Stimulated activated effector memory CD8-positive, alpha-beta T cell treated with anti-CD3 and anti-CD28 coated beads, Interleukin-12 subunit alpha, Interleukin-12 subunit beta, amount 100 ng/mL, for 72 hours (primary cell): ENCODE measurements around the gene CLIP4.

Experiments
- ATAC-seq: fragments of 150-1000 bp; cut with Tn5 transposase; 2 replicates; pipeline ENCODE4 v1.10.0; 2021
- DNase-seq, 2 donors: peaks; one replicate each; pipeline ENCODE4 v3.0.0; 2021 to 2022; ENCODE audit warnings: low spot score in 2 of 2
- H3K27ac Mint-ChIP-seq: one replicate; pipeline ENCODE4 v1.8.0; 2022; ENCODE audit warnings: mild to moderate bottlenecking, mixed read lengths
- H3K36me3 Mint-ChIP-seq: one replicate; pipeline ENCODE4 v1.8.0; 2022; ENCODE audit warnings: mild to moderate bottlenecking, mixed read lengths
- H3K4me1 Mint-ChIP-seq: one replicate; pipeline ENCODE4 v1.8.0; 2022; ENCODE audit warnings: mixed read lengths
- H3K4me3 Mint-ChIP-seq: one replicate; pipeline ENCODE4 v1.8.0; 2022; ENCODE audit warnings: mild to moderate bottlenecking, mixed read lengths
- H3K9me3 Mint-ChIP-seq: one replicate; pipeline ENCODE4 v1.8.0; 2022; ENCODE audit warnings: mixed read lengths

CLIP4 gene

GRCh38 chr2:29209551-29209950 lies 94.3 kb downstream of the CLIP4 start:
- Mint-ChIP-seq H3K9me3 (no peaks in the 10 kb centered on the region), H3K4me3 (no peak overlapping the region), H3K27ac (no peak overlapping the region), H3K4me1 (peaks cover 6% of the 10 kb centered on the region), H3K36me3 (no peaks in the 10 kb centered on the region)
- no peak for ATAC-seq
- no peak for DNase-seq

GRCh38 chr2:29212009-29212408 lies 96.8 kb downstream of the CLIP4 start:
- peaks cover 6% of the 10 kb centered on the region for H3K4me1 Mint-ChIP-seq
- H3K4me3 Mint-ChIP-seq = no peak overlapping the region

DNA sequence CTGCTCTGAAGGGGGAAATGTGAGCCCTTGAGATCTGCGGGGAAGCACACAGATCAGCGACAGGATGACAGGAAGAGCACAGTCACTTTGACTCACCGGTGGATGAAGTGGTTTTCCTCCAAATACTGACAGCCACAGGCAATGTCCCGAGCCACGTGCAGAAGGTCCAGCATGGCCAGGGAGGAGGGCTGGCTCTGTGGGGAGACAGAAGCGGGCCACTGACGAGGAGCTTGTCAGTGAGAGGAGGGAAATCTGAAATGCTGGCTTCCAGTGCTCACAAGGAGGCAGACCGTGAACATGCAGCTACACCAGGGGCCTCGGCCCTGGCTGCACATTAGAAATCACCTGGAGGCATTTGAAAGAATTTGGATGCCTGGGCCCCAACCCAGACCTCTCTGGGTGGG lies 98.7 kb downstream of the CLIP4 start:
- ATAC-seq (peak; percentile 55), DNase-seq (no peak)
- Mint-ChIP-seq H3K4me3 (no peak overlapping the region), H3K4me1 (peaks cover 6% of the 10 kb centered on the region), H3K9me3 (no peaks in the 10 kb centered on the region), H3K27ac (no peak overlapping the region), H3K36me3 (no peaks in the 10 kb centered on the region)

More at GRCh38 chr2:29212009-29212408, 96.8 kb downstream of the CLIP4 start:
- H3K27ac Mint-ChIP-seq = no peak overlapping the region
- DNase-seq (no peak), ATAC-seq (no peak)
- H3K36me3 Mint-ChIP-seq = no peaks in the 10 kb centered on the region
- no peaks in the 10 kb centered on the region for H3K9me3 Mint-ChIP-seq

- Mint-ChIP-seq H3K4me1 (peaks cover 6% of the 10 kb centered on the region), H3K4me3 (no peak overlapping the region), H3K36me3 (no peaks in the 10 kb centered on the region), H3K9me3 (no peaks in the 10 kb centered on the region), H3K27ac (no peak overlapping the region)
- DNase-seq (no peak), ATAC-seq (no peak)
Measured at GRCh38 chr2:29215073-29215472, 99.9 kb downstream of the CLIP4 start.

DNA sequence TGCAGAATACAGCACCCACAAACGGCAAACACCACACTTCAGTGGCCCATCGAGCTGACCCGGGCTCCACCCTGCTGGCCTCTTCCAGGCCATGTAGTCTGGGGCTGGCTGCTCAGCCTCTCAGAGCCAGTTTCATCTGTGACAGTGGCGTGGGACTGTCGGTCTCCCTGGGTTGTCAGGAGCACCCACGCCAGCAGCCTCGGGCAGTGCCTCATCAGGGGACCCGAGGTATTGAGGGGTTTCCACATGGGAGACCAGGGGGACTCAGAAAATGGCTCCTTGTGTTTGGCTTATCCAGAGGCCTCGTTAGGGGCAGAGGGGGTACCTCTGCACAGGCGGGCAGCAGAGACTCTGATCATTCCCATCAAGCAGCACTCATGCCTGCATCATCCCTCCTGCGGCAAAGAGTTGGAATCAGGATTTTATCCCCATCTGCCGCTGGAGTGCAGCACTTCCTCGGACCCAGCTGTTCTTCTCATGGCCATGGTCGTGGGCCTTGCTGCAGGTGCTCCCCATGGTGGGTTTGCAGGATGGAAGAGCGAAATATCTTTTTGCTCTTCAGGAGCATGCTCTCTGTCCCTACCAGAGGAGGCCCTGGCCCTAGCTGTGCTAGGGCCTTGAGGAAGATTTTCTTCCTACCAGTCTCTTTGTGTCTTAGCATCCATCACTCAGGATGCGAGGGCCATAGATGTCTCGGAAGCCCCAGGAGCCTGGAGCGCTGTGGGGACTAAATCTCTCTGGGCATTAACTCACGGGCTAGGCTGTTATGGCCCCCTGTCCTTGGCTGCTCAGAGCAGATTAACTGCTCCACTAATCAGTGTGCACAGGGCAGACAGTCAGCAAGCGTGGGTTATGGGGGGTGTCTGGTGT lies 100.8 kb downstream of the CLIP4 start:
- H3K36me3 Mint-ChIP-seq = no peaks in the 10 kb centered on the region
- no peak for ATAC-seq
- peaks cover 6% of the 10 kb centered on the region for H3K4me1 Mint-ChIP-seq
- H3K9me3 Mint-ChIP-seq = no peaks in the 10 kb centered on the region
- no peak overlapping the region for H3K27ac Mint-ChIP-seq
- H3K4me3 Mint-ChIP-seq = no peak overlapping the region
- no peak for DNase-seq

- Mint-ChIP-seq H3K27ac (no peak overlapping the region), H3K9me3 (no peaks in the 10 kb centered on the region), H3K4me3 (no peak overlapping the region), H3K36me3 (no peaks in the 10 kb centered on the region), H3K4me1 (peaks cover 6% of the 10 kb centered on the region)
- DNase-seq (no peak), ATAC-seq (no peak)
Measured at GRCh38 chr2:29216609-29216909, 101.3 kb downstream of the CLIP4 start.

DNA sequence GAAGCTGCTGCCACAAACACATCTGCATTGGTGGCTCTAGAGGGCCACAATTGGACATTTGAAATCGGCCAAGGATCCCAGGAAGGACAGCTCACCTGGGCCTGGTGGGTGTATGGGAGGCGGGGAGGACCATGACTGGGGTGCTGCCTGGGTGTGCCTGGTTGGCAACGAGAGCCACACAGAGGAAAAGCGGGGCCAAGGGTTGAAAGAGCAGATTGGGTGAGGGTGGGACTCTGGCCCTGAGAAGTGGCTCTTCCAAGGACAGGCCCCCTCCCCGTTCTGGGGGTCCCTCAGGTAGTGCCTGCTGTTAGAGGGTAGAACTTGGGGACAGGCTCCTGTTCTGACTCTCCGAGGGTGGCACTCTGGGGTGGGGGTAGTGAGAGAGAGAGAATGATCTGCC lies 102.9 kb downstream of the CLIP4 start:
- peaks cover 6% of the 10 kb centered on the region for H3K4me1 Mint-ChIP-seq
- DNase-seq (no peak), ATAC-seq (no peak)
- H3K36me3 Mint-ChIP-seq = no peaks in the 10 kb centered on the region
- H3K4me3 Mint-ChIP-seq = no peak overlapping the region
- H3K27ac Mint-ChIP-seq = no peak overlapping the region
- H3K9me3 Mint-ChIP-seq = no peaks in the 10 kb centered on the region

GRCh38 chr2:29218550-29219125 lies 103.4 kb downstream of the CLIP4 start:
- H3K36me3 Mint-ChIP-seq = no peaks in the 10 kb centered on the region
- H3K4me1 Mint-ChIP-seq = peaks cover 4% of the 10 kb centered on the region
- ATAC-seq = no peak

GRCh38 chr2:29219374-29219773 lies 104.2 kb downstream of the CLIP4 start:
- no peak for ATAC-seq
- no peak for DNase-seq
- no peak overlapping the region for H3K27ac Mint-ChIP-seq
- H3K36me3 Mint-ChIP-seq = no peaks in the 10 kb centered on the region
- no peaks in the 10 kb centered on the region for H3K4me1 Mint-ChIP-seq
- no peaks in the 10 kb centered on the region for H3K9me3 Mint-ChIP-seq
- no peak overlapping the region for H3K4me3 Mint-ChIP-seq

More at GRCh38 chr2:29218550-29219125, 103.4 kb downstream of the CLIP4 start:
- Mint-ChIP-seq H3K27ac (no peak overlapping the region), H3K4me3 (no peak overlapping the region), H3K9me3 (no peaks in the 10 kb centered on the region)
- DNase-seq = no peak

GRCh38 chr2:29220506-29221270 lies 105.5 kb downstream of the CLIP4 start:
- Mint-ChIP-seq H3K36me3 (no peaks in the 10 kb centered on the region), H3K4me1 (no peaks in the 10 kb centered on the region), H3K4me3 (no peak overlapping the region), H3K27ac (no peak overlapping the region), H3K9me3 (no peaks in the 10 kb centered on the region)
- ATAC-seq = no peak
- DNase-seq = no peak

GRCh38 chr2:29222381-29223179 lies 107.4 kb downstream of the CLIP4 start:
- H3K36me3 Mint-ChIP-seq = no peaks in the 10 kb centered on the region
- no peak for DNase-seq
- no peaks in the 10 kb centered on the region for H3K4me1 Mint-ChIP-seq
- H3K27ac Mint-ChIP-seq = no peak overlapping the region
- H3K9me3 Mint-ChIP-seq = no peaks in the 10 kb centered on the region
- ATAC-seq = no peak
- no peak overlapping the region for H3K4me3 Mint-ChIP-seq

DNA sequence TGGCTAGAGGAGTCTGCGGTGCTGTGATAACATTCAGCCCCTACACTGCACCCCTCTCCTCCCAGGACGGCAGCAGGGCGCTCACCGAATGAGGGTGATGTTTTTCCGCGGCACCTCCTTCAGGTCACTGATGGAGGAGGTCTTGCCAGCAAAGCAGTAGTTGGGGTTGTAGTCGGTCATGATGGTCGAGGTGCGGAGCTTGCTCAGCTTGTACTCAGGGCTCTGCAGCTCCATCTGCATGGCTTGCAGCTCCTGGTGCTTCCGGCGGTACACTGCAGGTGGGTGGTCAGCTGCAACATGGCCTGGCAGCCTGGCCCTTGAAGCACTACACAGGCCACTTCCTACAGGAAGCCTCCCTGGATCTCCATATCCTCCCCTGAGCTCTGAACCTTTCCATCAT lies 108.0 kb downstream of the CLIP4 start:
- Mint-ChIP-seq H3K27ac (no peak overlapping the region), H3K4me3 (no peak overlapping the region), H3K36me3 (no peaks in the 10 kb centered on the region), H3K9me3 (no peaks in the 10 kb centered on the region), H3K4me1 (no peaks in the 10 kb centered on the region)
- no peak for ATAC-seq
- DNase-seq = no peak

DNA sequence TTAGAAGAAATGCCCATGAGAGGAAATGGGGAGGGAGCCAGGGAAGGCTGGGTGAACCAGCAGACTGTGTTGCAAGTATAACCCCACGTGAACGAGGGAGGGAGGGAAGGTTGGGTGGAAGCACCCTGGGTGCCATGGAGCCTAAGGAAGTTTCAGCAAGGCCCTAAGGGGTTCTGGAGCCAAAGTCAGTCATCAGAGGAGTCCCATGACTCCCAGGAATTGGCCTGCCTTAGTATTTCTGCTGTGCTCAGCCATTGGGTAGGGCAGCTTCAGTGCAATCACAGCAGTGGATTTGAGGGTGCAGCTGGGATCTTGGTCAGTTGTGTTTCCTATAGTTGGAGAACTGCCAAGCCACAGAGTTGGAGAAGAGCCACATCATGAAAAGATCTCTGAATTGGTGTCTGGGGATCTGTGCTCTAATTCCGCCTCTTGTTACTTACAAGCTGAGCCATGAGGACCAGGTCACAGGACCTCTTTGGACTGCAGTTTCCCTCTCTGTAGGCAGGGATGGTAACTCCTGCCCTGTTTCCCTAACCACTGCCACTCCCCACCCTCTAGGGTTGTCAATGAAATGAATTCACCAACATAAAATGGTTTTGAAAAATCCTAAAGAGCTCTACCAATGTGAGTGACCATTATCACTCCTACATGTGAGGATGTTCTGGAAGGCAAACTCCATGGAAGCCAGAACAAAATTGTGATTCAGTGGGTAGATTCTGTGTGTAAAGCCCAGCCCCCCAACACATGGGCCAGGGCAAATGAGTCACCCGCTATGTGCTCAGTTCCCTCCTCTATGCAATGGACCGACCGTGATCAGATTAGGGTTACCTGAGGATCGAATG lies 108.9 kb downstream of the CLIP4 start:
- DNase-seq (no peak), ATAC-seq (no peak)
- no peak overlapping the region for H3K4me3 Mint-ChIP-seq
- no peak overlapping the region for H3K27ac Mint-ChIP-seq
- no peaks in the 10 kb centered on the region for H3K9me3 Mint-ChIP-seq
- no peaks in the 10 kb centered on the region for H3K4me1 Mint-ChIP-seq
- H3K36me3 Mint-ChIP-seq = no peaks in the 10 kb centered on the region

DNA sequence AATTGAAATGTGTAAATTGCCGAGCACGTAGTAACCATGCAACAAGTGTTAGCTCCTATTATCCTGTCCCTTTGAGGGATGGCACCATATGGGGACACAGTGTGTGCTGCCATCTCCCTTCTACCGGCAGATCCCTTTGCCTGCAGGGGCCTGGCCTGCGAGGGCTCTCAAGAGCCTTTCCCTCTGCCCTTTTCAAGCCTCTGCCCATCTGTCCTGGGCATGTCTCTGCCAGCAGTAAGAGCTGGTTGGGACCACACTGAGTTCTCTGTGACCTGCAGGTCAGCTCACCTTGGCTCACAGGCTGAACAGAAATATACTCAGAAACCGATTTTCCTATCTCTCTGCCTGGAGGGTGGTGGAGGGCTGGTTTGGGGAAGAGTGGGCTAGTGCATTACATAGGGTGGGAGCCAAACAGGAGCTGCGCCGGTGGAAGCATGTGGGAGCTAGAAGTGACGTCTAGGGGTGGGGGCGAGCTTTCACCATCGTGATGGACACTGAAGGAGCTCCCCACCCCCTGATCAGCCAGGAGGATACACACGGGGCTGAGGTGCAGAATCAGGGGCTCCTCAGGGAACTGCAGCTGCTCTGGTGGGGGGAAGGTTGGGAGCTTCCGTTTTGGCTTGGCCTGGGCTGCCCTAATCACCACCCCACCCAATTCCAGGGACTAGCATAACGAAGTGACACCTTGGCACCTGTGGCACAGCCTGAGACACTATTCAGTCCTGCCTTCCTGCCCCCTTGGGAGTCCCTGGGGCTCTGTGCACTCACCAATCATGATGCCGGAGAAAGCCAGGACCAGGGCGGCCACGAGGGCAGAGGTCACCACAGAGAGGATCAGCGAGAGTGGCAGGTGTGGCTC lies 109.7 kb downstream of the CLIP4 start:
- no peaks in the 10 kb centered on the region for H3K4me1 Mint-ChIP-seq
- H3K4me3 Mint-ChIP-seq = no peak overlapping the region
- no peak for ATAC-seq

More for the DNA sequence above, 109.7 kb downstream of the CLIP4 start:
- no peak overlapping the region for H3K27ac Mint-ChIP-seq
- no peaks in the 10 kb centered on the region for H3K36me3 Mint-ChIP-seq
- no peak for DNase-seq
- no peaks in the 10 kb centered on the region for H3K9me3 Mint-ChIP-seq
